ENCODE measurements around the gene RASGRF2. TPM values are rescaled to one million over a fixed set of nuclear protein-coding genes. Genes with fewer than 3 reads are reported as not detected.

The RASGRF2 gene
- total and polyA plus RNA-seq, 2 of the 8 experiments (the other 6 are each of a cell fraction or from before 2014, with no cell fraction given): 2.6 to 29.5 TPM

DNA sequence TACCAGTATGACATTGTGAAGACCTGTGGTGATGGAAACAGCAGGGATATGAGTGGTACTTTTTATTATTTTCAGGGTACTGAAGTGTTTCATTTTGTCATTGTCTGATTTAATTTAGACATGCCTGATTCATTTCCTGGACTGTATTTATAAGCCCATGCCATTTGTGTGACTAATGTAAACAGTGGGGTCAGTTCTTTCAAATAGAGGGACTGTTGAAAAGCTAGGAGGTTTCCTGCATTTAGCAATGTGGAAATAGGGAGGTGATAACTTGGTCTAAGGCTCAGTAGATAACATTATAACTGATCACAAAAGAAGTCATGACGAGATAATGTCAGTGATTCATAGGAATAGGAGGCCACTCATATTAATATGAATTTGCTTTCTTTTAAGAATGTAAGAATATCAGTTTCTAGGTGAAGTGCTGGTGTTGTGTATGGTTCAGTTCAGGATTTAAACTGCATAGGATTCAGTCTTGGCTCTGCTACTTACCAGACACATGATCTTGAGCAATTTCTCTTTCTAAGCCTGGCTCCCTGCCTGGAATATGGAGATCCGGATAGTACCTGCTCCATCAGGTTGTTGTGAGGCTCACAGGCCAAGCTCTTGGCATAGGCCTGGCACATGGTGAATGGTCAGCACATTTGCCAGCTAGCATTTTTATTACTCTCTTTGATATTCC, 7.5 kb downstream of the RASGRF2 start:
- DNase-seq (ENCODE audit: low read depth in 1 of 2, low spot score in 2 of 2) (no peak), FAIRE-seq (no peak)
- H3K4me2 ChIP-seq (ENCODE audit: insufficient read depth in 1 of 2, low read depth in 2 of 2, low read length in 2 of 2): no peak overlapping the region
- no peak overlapping the region for H3K23ac ChIP-seq (ENCODE audit: insufficient read length)
- no peak overlapping the region for H4K91ac ChIP-seq (replicated peaks; ENCODE audit: insufficient read length, low read length)
- H3K4me3 ChIP-seq (ENCODE audit: extremely low read depth in 1 of 4, insufficient read depth in 2 of 4, low read depth in 3 of 4, low read length in 4 of 4): no peak overlapping the region
- H3K27ac ChIP-seq (ENCODE audit: low read depth, low read length): no peak overlapping the region
- no peak overlapping the region for H2BK20ac ChIP-seq (ENCODE audit: low read length)
- H2BK15ac ChIP-seq (ENCODE audit: low read length): no peak overlapping the region
- H3K9me3 ChIP-seq (ENCODE audit: insufficient read depth in 2 of 2, low read depth in 1 of 2, low read length in 1 of 2): no peaks in the 10 kb centered on the region
- H2BK5ac ChIP-seq (ENCODE audit: low read depth, low read length): no peak overlapping the region
- no peak overlapping the region for H4K8ac ChIP-seq (ENCODE audit: extremely low read depth, insufficient read depth, low read length)
- no peak overlapping the region for H2BK12ac ChIP-seq (ENCODE audit: low read depth, low read length)
- H4K20me1 ChIP-seq (replicated peaks in 1 of 2; ENCODE audit: control insufficient read depth in 1 of 2, insufficient read depth in 2 of 2, low read length in 2 of 2): no peaks in the 10 kb centered on the region
- H3K4ac ChIP-seq (replicated peaks; ENCODE audit: insufficient read length, low read depth, low read length): no peak overlapping the region
- H3K18ac ChIP-seq (ENCODE audit: extremely low read depth, low read length): no peak overlapping the region
- no peaks in the 10 kb centered on the region for H3K36me3 ChIP-seq (ENCODE audit: control insufficient read depth in 2 of 4, insufficient read depth in 4 of 4, low read length in 3 of 4)
- no peak overlapping the region for H2AFZ ChIP-seq (ENCODE audit: low read length)
- H3K79me2 ChIP-seq (ENCODE audit: control insufficient read depth in 1 of 2, insufficient read depth in 2 of 2, low read length in 2 of 2): peaks cover 0 to 34% of the 10 kb centered on the region in 2 experiments; a peak in 3 of 4 replicates
- H2AK5ac ChIP-seq (ENCODE audit: low read depth, low read length): no peak overlapping the region
- H4K5ac ChIP-seq (ENCODE audit: insufficient read length, low read depth, low read length): no peak overlapping the region
- H3K27me3 ChIP-seq (replicated peaks in 1 of 4; ENCODE audit: control insufficient read depth in 3 of 4, extremely low read depth in 1 of 4, insufficient read depth in 3 of 4, low read length in 3 of 4): no peaks in the 10 kb centered on the region
- no peak for TF ChIP-seq SIX5 (IDR thresholded peaks at IDR 0.05; ENCODE audit: low read depth, low read length)
- ChIA-PET POLR2A (ENCODE audit: partially characterized antibody) (interaction anchor here (0.5 kb wide), 1 partner anchor 35 kb away, joined by 4 read pairs; no protein-coding TSS in a partner anchor), CTCF (ENCODE audit: partially characterized antibody) (interaction anchor here (0.9 to 1.5 kb wide), 2 partner anchors 23 to 31 kb away, joined by 3 to 4 read pairs; no protein-coding TSS in a partner anchor)
- H3K9ac ChIP-seq (replicated peaks in 1 of 4; ENCODE audit: extremely low read depth in 1 of 4, low read depth in 3 of 4, low read length in 3 of 4): no peak overlapping the region
- no peak overlapping the region for H3K14ac ChIP-seq (ENCODE audit: insufficient read length)
- no peaks in the 10 kb centered on the region; the same call in 1 of the 2 replicates for H3K79me1 ChIP-seq (ENCODE audit: low read depth, low read length)
- H3K56ac ChIP-seq (replicated peaks; ENCODE audit: insufficient read length, low read depth, low read length): no peak overlapping the region
- no peak overlapping the region for H2BK120ac ChIP-seq (replicated peaks; ENCODE audit: low read depth, low read length)
- peaks cover 0 to 8% (median 3%) of the 10 kb centered on the region in 4 experiments; a peak in 4 of 7 replicates for H3K4me1 ChIP-seq (replicated peaks in 1 of 4; ENCODE audit: control insufficient read depth in 3 of 4, insufficient read depth in 4 of 4, low read length in 3 of 4)
- WGBS, 2 experiments (ENCODE audit: extremely low coverage in 1 of 2, insufficient coverage in 1 of 2, insufficient read length in 1 of 2, insufficient replicate concordance in 2 of 2, low coverage in 1 of 2, low lambda C conversion rate in 2 of 2, missing lambda C conversion rate in 1 of 2): 81% methylated on average over 2 of the region's 2 CpGs; no CpG with 5 or more reads in 1 of the 2 experiments
- H3K23me2 ChIP-seq (ENCODE audit: low read depth, low read length): no peaks in the 10 kb centered on the region

Measured in H1 (cell line).